Panc1 (cell line): ENCODE results near the gene CYP3A5. TPM values are rescaled to one million over a fixed set of nuclear protein-coding genes. Genes with fewer than 3 reads are reported as not detected.

Experiments
- ATAC-seq: fragments of 200-7000 bp; cut with Tn5 transposase; 2 replicates; pipeline ENCODE4 v1.9.1; 2020; ENCODE audit warnings: mild to moderate bottlenecking, moderate library complexity
- BruUV-seq: library from RNA; stranded (reverse); fragments of 400-500 nt; replicated peaks from 2 replicates; lab custom pipeline; 2021; lab: Mats Ljungman, UMichigan
- CTCF ChIA-PET: fragments of 300-600 bp; sonication (Branson Sonifier 250); formaldehyde crosslinking; loops from one replicate; lab custom pipeline; 2022; ENCODE audit warnings: antibody characterized with exemption; lab: Charles Lee
- POLR2A ChIA-PET: fragments of 300-600 bp; sonication (Branson Sonifier 250); formaldehyde crosslinking; loops from one replicate; lab custom pipeline; 2022; ENCODE audit warnings: antibody characterized with exemption; lab: Charles Lee
- DNase-seq: peaks from one replicate; pipeline ENCODE4 v3.0.0-alpha.2; 2010; ENCODE audit warnings: low read depth, low spot score
- H3K27ac ChIP-seq: 2 replicates; pipeline ENCODE4 v1.5.1; 2011; ENCODE audit warnings: mild to moderate bottlenecking, low read length, inconsistent platforms
- H3K27me3 ChIP-seq: fragments of 200-500 bp; sonication (Bioruptor generic); 2 replicates; pipeline ENCODE4 v1.6.0; 2014; ENCODE audit warnings: low read length, inconsistent platforms; ENCODE audit not compliant: control insufficient read depth, insufficient read depth
- H3K36me3 ChIP-seq: fragments of 200-500 bp; sonication (Bioruptor generic); 2 replicates; pipeline ENCODE4 v1.5.1; 2014; ENCODE audit warnings: inconsistent platforms, mild to moderate bottlenecking, low read length, moderate library complexity; ENCODE audit not compliant: control insufficient read depth, insufficient read depth
- H3K4me1 ChIP-seq: 2 replicates; pipeline ENCODE4 v1.5.1; 2011; ENCODE audit warnings: inconsistent platforms, mild to moderate bottlenecking, low read length, moderate library complexity; ENCODE audit not compliant: control insufficient read depth, insufficient read depth
- H3K4me3 ChIP-seq, 2 experiments: 2 replicates each; pipeline ENCODE4 v1.5.1; 2011 to 2012; ENCODE audit warnings: low read depth in 2 of 2, low read length in 2 of 2, mild to moderate bottlenecking in 2 of 2, inconsistent platforms in 1 of 2, moderate library complexity in 1 of 2
- H3K9me3 ChIP-seq: fragments of 200-500 bp; sonication (Bioruptor generic); 2 replicates; pipeline ENCODE4 v1.5.1; 2014; ENCODE audit warnings: low read depth, mild to moderate bottlenecking, inconsistent platforms, low read length, moderate library complexity; ENCODE audit not compliant: control insufficient read depth, insufficient read depth
- POLR2AphosphoS5 ChIP-seq: IDR thresholded peaks from 2 replicates; pipeline ENCODE4 v1.6.1; 2012; ENCODE audit warnings: mild to moderate bottlenecking, low read depth, low read length, moderate library complexity
- REST ChIP-seq, 2 experiments: IDR thresholded peaks; 2 replicates each; pipeline ENCODE4 v1.6.1; 2011 to 2012; ENCODE audit warnings: low read depth in 2 of 2, control low read depth in 1 of 2, low read length in 1 of 2, mild to moderate bottlenecking in 1 of 2, moderate library complexity in 1 of 2; ENCODE audit not compliant: insufficient read depth in 1 of 2
- SIN3A ChIP-seq: IDR thresholded peaks from 2 replicates; pipeline ENCODE4 v1.6.1; 2012; ENCODE audit warnings: low read depth, mild to moderate bottlenecking, low read length, moderate library complexity, borderline replicate concordance; ENCODE audit not compliant: insufficient read depth
- TCF7L2 ChIP-seq: IDR thresholded peaks from 2 replicates; pipeline ENCODE4 v1.6.1; 2011; ENCODE audit warnings: mild to moderate bottlenecking, low read depth, low read length, inconsistent platforms
- in situ Hi-C: cut with HindIII; loops from 2 replicates; pipeline ENCODE4 v1.10.0; 2016; ENCODE audit warnings: low sequenced_read_pairs, low pct_unique_long_range_greater_than_20kb
- intact Hi-C: fragments of 100-400 bp; cut with micrococcal nuclease; formaldehyde crosslinking; loops from one replicate; pipeline ENCODE4 v1.10.0; 2022; ENCODE audit not compliant: unreplicated experiment
- total RNA-seq: library from RNA; stranded (reverse); gene quantifications from one replicate; pipeline ENCODE4 v1.2.1, GENCODE V29; 2021; ENCODE audit not compliant: unreplicated experiment
- TF ChIP-seq, protein P1 (sequence below): fragments of 450-650 bp; IDR thresholded peaks from 2 replicates; pipeline ENCODE4 v1.5.1; 2017; ENCODE audit warnings: mild to moderate bottlenecking

The CYP3A5 gene
- total RNA-seq, 1 experiment from 2014 or later, result 0.31 TPM

GRCh38 chr7:99643464-99643863 is 36.3 kb downstream of the CYP3A5 start:
- CTCF ChIA-PET, result no interaction called here
- intact Hi-C loops (no loop called here), in situ Hi-C loops (no loop called here)
- no peak overlapping the region for H3K4me3 ChIP-seq
- no peak for ATAC-seq
- no peaks in the 10 kb centered on the region for H3K4me1 ChIP-seq
- POLR2A ChIA-PET, result no interaction called here
- no peak for DNase-seq
- H3K27me3 ChIP-seq, result no peaks in the 10 kb centered on the region
- H3K36me3 ChIP-seq, result no peaks in the 10 kb centered on the region
- TF ChIP-seq, protein P1, sequence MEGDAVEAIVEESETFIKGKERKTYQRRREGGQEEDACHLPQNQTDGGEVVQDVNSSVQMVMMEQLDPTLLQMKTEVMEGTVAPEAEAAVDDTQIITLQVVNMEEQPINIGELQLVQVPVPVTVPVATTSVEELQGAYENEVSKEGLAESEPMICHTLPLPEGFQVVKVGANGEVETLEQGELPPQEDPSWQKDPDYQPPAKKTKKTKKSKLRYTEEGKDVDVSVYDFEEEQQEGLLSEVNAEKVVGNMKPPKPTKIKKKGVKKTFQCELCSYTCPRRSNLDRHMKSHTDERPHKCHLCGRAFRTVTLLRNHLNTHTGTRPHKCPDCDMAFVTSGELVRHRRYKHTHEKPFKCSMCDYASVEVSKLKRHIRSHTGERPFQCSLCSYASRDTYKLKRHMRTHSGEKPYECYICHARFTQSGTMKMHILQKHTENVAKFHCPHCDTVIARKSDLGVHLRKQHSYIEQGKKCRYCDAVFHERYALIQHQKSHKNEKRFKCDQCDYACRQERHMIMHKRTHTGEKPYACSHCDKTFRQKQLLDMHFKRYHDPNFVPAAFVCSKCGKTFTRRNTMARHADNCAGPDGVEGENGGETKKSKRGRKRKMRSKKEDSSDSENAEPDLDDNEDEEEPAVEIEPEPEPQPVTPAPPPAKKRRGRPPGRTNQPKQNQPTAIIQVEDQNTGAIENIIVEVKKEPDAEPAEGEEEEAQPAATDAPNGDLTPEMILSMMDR, result no peak
- no peak for TF ChIP-seq TCF7L2
- TF ChIP-seq REST (IDR thresholded peaks at IDR 0.05; ENCODE audit: insufficient read depth in 1 of 2, low read depth in 2 of 2, low read length in 1 of 2), result no peak
- TF ChIP-seq SIN3A, result no peak
- no peak for TF ChIP-seq POLR2AphosphoS5
- no peaks in the 10 kb centered on the region for H3K9me3 ChIP-seq
- BruUV-seq, result no TSS peak
- no peak overlapping the region for H3K27ac ChIP-seq

GRCh38 chr7:99642027-99642426 is 37.8 kb downstream of the CYP3A5 start:
- no peak for DNase-seq
- in situ Hi-C loops (no loop called here), intact Hi-C loops (no loop called here)
- Histone ChIP-seq H3K36me3 (no peaks in the 10 kb centered on the region), H3K27ac (no peak overlapping the region), H3K4me3 (no peak overlapping the region), H3K4me1 (no peaks in the 10 kb centered on the region), H3K9me3 (no peaks in the 10 kb centered on the region), H3K27me3 (no peaks in the 10 kb centered on the region)
- CTCF ChIA-PET, result no interaction called here
- POLR2A ChIA-PET, result no interaction called here
- no TSS peak for BruUV-seq
- TF ChIP-seq, protein P1, result no peak
- TF ChIP-seq REST (IDR thresholded peaks at IDR 0.05; ENCODE audit: insufficient read depth in 1 of 2, low read depth in 2 of 2, low read length in 1 of 2) (no peak), POLR2AphosphoS5 (no peak), SIN3A (no peak), TCF7L2 (no peak)
- ATAC-seq, result no peak
